Breast epithelium (tissue), 3 donors: Measurements from ENCODE around the gene ZNF362.

Experiments used
- CTCF ChIP-seq, 3 donors: fragments of 450-650 bp; IDR thresholded peaks; one replicate each; pipeline ENCODE4 v1.5.1; 2016 to 2017; ENCODE audit warnings: antibody characterized with exemption in 3 of 3, mild to moderate bottlenecking in 3 of 3, moderate library complexity in 3 of 3
- POLR2A ChIP-seq: fragments of 450-650 bp; IDR thresholded peaks from one replicate; pipeline ENCODE4 v1.6.1; 2016; ENCODE audit warnings: antibody characterized with exemption, mild to moderate bottlenecking, moderate library complexity
- POLR2AphosphoS5 ChIP-seq, 3 donors: sonication (generic); formaldehyde crosslinking; IDR thresholded peaks; one replicate each; pipeline ENCODE4 v1.6.1; 2017; ENCODE audit warnings: antibody characterized with exemption in 3 of 3

GRCh38 chr1:33305016-33305415 is 48.7 kb downstream of the ZNF362 start:
- TF ChIP-seq POLR2AphosphoS5 (IDR thresholded peaks at IDR 0.05): no peak
- TF ChIP-seq CTCF (IDR thresholded peaks at IDR 0.05): no peak
- TF ChIP-seq POLR2A: no peak
